HCT116 (cell line): ENCODE measurements around the gene GRIFIN. TPM values are rescaled to one million over a fixed set of nuclear protein-coding genes. Genes with fewer than 3 reads are reported as not detected.

Experiments used
- ATAC-seq: fragments of 200-7000 bp; cut with Tn5 transposase; 2 replicates; pipeline ENCODE4 v1.9.1; 2020; ENCODE audit warnings: mild to moderate bottlenecking, moderate library complexity
- BruUV-seq: library from RNA; stranded (reverse); fragments of 400-500 nt; replicated peaks from 2 replicates; lab custom pipeline; 2021; lab: Mats Ljungman, UMichigan
- CTCF ChIA-PET: fragments of 300-600 bp; sonication (Branson Sonifier 250); formaldehyde crosslinking; loops from one replicate; lab custom pipeline; 2021; ENCODE audit warnings: antibody characterized with exemption; lab: Charles Lee
- POLR2A ChIA-PET: fragments of 300-600, 350-600 bp; sonication (Branson Sonifier 250); formaldehyde crosslinking; loops from one replicate; lab custom pipeline; 2021; ENCODE audit warnings: antibody characterized with exemption; lab: Charles Lee
- RAD21 ChIA-PET, 2 experiments: fragments of 300-600 bp; sonication (Branson Sonifier 250); formaldehyde crosslinking; loops; one replicate each; lab custom pipeline; 2023; ENCODE audit warnings: low total read pairs in 2 of 2; ENCODE audit not compliant: uncharacterized antibody in 2 of 2, unreplicated experiment in 2 of 2, low non-redundant PET in 1 of 2; lab: Charles Lee
- DNase-seq: peaks from one replicate; pipeline ENCODE4 v3.0.0-alpha.2; 2010; ENCODE audit warnings: low read depth, low spot score
- H2AFZ ChIP-seq: fragments of 200-600 bp; shearing (Covaris generic), sonication (generic); 2 replicates; pipeline ENCODE4 v1.6.1; 2017; ENCODE audit warnings: low read depth, mixed run types, mixed read lengths, antibody characterized with exemption, low read length; ENCODE audit not compliant: poor library complexity, severe bottlenecking
- H3K27ac ChIP-seq: 2 replicates; pipeline ENCODE4 v1.5.1; 2012; ENCODE audit warnings: low read depth, low read length
- H3K27me3 ChIP-seq: fragments of 200-600 bp; sonication (generic); 2 replicates; pipeline ENCODE4 v1.6.1; 2016; ENCODE audit warnings: mixed run types, low read length, mixed read lengths; ENCODE audit not compliant: insufficient read depth
- H3K36me3 ChIP-seq, 2 experiments: fragments of 200-500 bp in 1 of 2; fragments of 200-600 bp in 1 of 2; sonication (Bioruptor generic) in 1 of 2; sonication (generic) in 1 of 2; 2 replicates each; pipeline versions ENCODE4 v1.5.1 to v1.6.1; 2014 to 2016; ENCODE audit warnings: low read length in 2 of 2, inconsistent platforms in 1 of 2, mixed read lengths in 1 of 2, mixed run types in 1 of 2; ENCODE audit not compliant: insufficient read depth in 2 of 2, control insufficient read depth in 1 of 2
- H3K4me1 ChIP-seq, 2 experiments: fragments of 200-600 bp in 1 of 2; sonication (generic) in 1 of 2; 2 replicates each; pipeline versions ENCODE4 v1.5.1 to v1.6.1; 2012 to 2017; ENCODE audit warnings: low read length in 2 of 2, inconsistent platforms in 1 of 2, mild to moderate bottlenecking in 1 of 2, mixed read lengths in 1 of 2, mixed run types in 1 of 2, moderate library complexity in 1 of 2; ENCODE audit not compliant: insufficient read depth in 2 of 2, control insufficient read depth in 1 of 2
- H3K4me2 ChIP-seq: fragments of 200-600 bp; sonication (generic); 2 replicates; pipeline ENCODE4 v1.6.1; 2017; ENCODE audit warnings: mixed run types, low read length, mixed read lengths
- H3K4me3 ChIP-seq, 2 experiments: fragments of 200-600 bp in 1 of 2; sonication (generic) in 1 of 2; replicated peaks in 1 of 2; 2 replicates each; pipeline ENCODE4 v1.5.1; 2011 to 2016; ENCODE audit warnings: low read length in 2 of 2, control low read depth in 1 of 2, low read depth in 1 of 2, mild to moderate bottlenecking in 1 of 2, mixed read lengths in 1 of 2, mixed run types in 1 of 2
- H3K79me2 ChIP-seq: fragments of 200-600 bp; sonication (generic); 2 replicates; pipeline ENCODE4 v1.6.1; 2017; ENCODE audit warnings: mild to moderate bottlenecking, mixed run types, low read length, moderate library complexity, mixed read lengths; ENCODE audit not compliant: insufficient read depth
- H3K9ac ChIP-seq: fragments of 200-600 bp; sonication (generic); 2 replicates; pipeline ENCODE4 v1.6.1; 2016; ENCODE audit warnings: low read length, mixed read lengths
- H3K9me2 ChIP-seq: fragments of 200-600 bp; sonication (generic), shearing (Covaris generic); 2 replicates; pipeline ENCODE4 v1.6.1; 2017; ENCODE audit warnings: mixed run types, mild to moderate bottlenecking, moderate library complexity; ENCODE audit not compliant: insufficient read depth
- H3K9me3 ChIP-seq, 2 experiments: fragments of 200-500 bp in 1 of 2; fragments of 200-600 bp in 1 of 2; sonication (Bioruptor generic) in 1 of 2; sonication (generic) in 1 of 2; 2 replicates each; pipeline ENCODE4 v1.6.1; 2014 to 2017; ENCODE audit warnings: low read length in 2 of 2, mixed read lengths in 2 of 2, inconsistent platforms in 1 of 2, low read depth in 1 of 2, mild to moderate bottlenecking in 1 of 2, mixed run types in 1 of 2, moderate library complexity in 1 of 2; ENCODE audit not compliant: control insufficient read depth in 1 of 2, insufficient read depth in 1 of 2
- H4K20me1 ChIP-seq: fragments of 200-600 bp; sonication (generic), shearing (Covaris generic); 2 replicates; pipeline ENCODE4 v1.6.1; 2017; ENCODE audit warnings: mixed run types, mild to moderate bottlenecking, moderate library complexity; ENCODE audit not compliant: insufficient read depth
- CBX3 ChIP-seq: IDR thresholded peaks from 2 replicates; pipeline ENCODE4 v1.6.1; 2012; ENCODE audit warnings: low read depth
- CEBPB ChIP-seq: IDR thresholded peaks from 2 replicates; pipeline ENCODE4 v1.6.1; 2012; ENCODE audit warnings: low read depth
- CTCF ChIP-seq, 3 experiments: fragments of 200-600 bp in 1 of 3; sonication (generic) in 1 of 3; IDR thresholded peaks in 2 of 3; conservative IDR thresholded peaks in 1 of 3; 2 replicates each; pipeline ENCODE4 v1.5.1; 2012 to 2017; ENCODE audit warnings: low read depth in 2 of 3, low read length in 2 of 3, antibody characterized with exemption in 1 of 3, borderline replicate concordance in 1 of 3, control low read depth in 1 of 3, mild to moderate bottlenecking in 1 of 3, mixed read lengths in 1 of 3, mixed run types in 1 of 3, moderate library complexity in 1 of 3; ENCODE audit not compliant: insufficient read depth in 1 of 3
- EZH2 ChIP-seq: fragments of 200-600 bp; sonication (generic); IDR thresholded peaks from 2 replicates; pipeline ENCODE4 v1.6.1; 2017; ENCODE audit warnings: antibody characterized with exemption, mixed run types
- EZH2phosphoT487 ChIP-seq: fragments of 200-600 bp; IDR thresholded peaks from 2 replicates; pipeline ENCODE4 v1.6.1; 2018; ENCODE audit warnings: antibody characterized with exemption, borderline replicate concordance
- JUND ChIP-seq: IDR thresholded peaks from 2 replicates; pipeline ENCODE4 v1.6.1; 2012
- MAX ChIP-seq: IDR thresholded peaks from 2 replicates; pipeline ENCODE4 v1.6.1; 2012
- POLR2A ChIP-seq: IDR thresholded peaks from 2 replicates; pipeline ENCODE4 v1.7.0; 2011; ENCODE audit warnings: borderline replicate concordance; ENCODE audit not compliant: insufficient read depth, insufficient read length; ENCODE audit errors: extremely low read depth
- SIN3A ChIP-seq: IDR thresholded peaks from 2 replicates; pipeline ENCODE4 v1.6.1; 2012; ENCODE audit warnings: low read depth
- SRF ChIP-seq: IDR thresholded peaks from 2 replicates; pipeline ENCODE4 v1.6.1; 2012; ENCODE audit warnings: low read depth
- YY1 ChIP-seq: IDR thresholded peaks from 2 replicates; pipeline ENCODE4 v1.6.1; 2011; ENCODE audit warnings: low read length, low read depth, moderate library complexity, mild to moderate bottlenecking; ENCODE audit not compliant: insufficient replicate concordance; ENCODE audit errors: extremely low read depth
- intact Hi-C: fragments of 100-400 bp; cut with micrococcal nuclease; formaldehyde crosslinking; loops from 2 replicates; pipeline ENCODE4 v1.10.0; 2022
- total RNA-seq: library from RNA; stranded (reverse); gene quantifications from one replicate; pipeline ENCODE4 v1.2.1, GENCODE V29; 2021; ENCODE audit not compliant: unreplicated experiment

The GRIFIN gene
- total RNA-seq, 1 experiment from 2014 or later, result not detected

DNA sequence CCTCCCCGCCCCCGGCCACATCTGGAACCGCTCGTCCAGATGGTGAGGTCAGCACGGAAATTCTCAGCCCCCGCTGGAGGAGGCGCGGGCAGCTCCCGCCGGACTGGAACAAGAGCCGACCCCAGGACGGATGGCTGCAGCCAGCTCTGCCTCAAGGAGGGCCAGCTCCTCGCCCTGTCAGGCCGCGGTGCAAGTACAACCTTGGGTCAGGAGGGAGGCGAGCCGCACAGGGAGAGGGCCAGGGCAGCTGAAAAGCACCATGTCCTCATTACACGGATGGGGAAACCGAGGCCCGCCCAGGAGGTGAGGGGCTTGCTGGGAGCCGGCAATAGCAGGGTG is 3.8 kb upstream of the GRIFIN start:
- no TSS peak for BruUV-seq
- ChIA-PET POLR2A (interaction anchor here (1.9 kb wide), 1 partner anchor 11 kb away, joined by 4 read pairs; no protein-coding TSS in a partner anchor), RAD21 (no interaction called here)
- H3K9me2 ChIP-seq, result no peaks in the 10 kb centered on the region
- no peak for ATAC-seq
- no peaks in the 10 kb centered on the region for H3K79me2 ChIP-seq
- no peak for DNase-seq
- H3K4me1 ChIP-seq, result peaks cover 7 to 11% of the 10 kb centered on the region in 2 experiments; a peak in 2 of 4 replicates
- no peak overlapping the region for H3K9ac ChIP-seq
- H3K27ac ChIP-seq, result no peak overlapping the region
- no peaks in the 10 kb centered on the region for H4K20me1 ChIP-seq
- H3K27me3 ChIP-seq, result no peaks in the 10 kb centered on the region
- TF ChIP-seq EZH2, result no peak
- TF ChIP-seq SRF, result no peak
- no peak for TF ChIP-seq MAX
- no peak for TF ChIP-seq CEBPB
- TF ChIP-seq CTCF (IDR thresholded peaks at IDR 0.05 in 2 of 3, conservative IDR thresholded peaks at IDR 0.05 in 1 of 3; ENCODE audit: borderline replicate concordance in 1 of 3, insufficient read depth in 1 of 3, low read depth in 2 of 3, low read length in 2 of 3), result no peak
- TF ChIP-seq YY1, result no peak
- TF ChIP-seq CBX3, result no peak
- TF ChIP-seq POLR2A, result no peak
- no peak for TF ChIP-seq SIN3A
- no peak for TF ChIP-seq EZH2phosphoT487
- no peak for TF ChIP-seq JUND
- TF ChIP-seq, all 23 proteins: peak for 0
- intact Hi-C loops, result no loop called here
- peaks cover 3 to 12% of the 10 kb centered on the region in 2 experiments; a peak in 2 of 4 replicates for H3K9me3 ChIP-seq
- H3K4me3 ChIP-seq, result no peak overlapping the region
- H2AFZ ChIP-seq, result no peak overlapping the region
- CTCF ChIA-PET, result interaction anchor here (2.5 kb wide), 1 partner anchor 11 kb away, joined by 10 read pairs; no protein-coding TSS in a partner anchor
- H3K36me3 ChIP-seq, result no peaks in the 10 kb centered on the region
- no peak overlapping the region for H3K4me2 ChIP-seq
